ENCODE data around the gene TSPAN18. TPM values are rescaled to one million over a fixed set of nuclear protein-coding genes. Genes with fewer than 3 reads are reported as not detected.

The TSPAN18 gene
- total RNA-seq, 1 donor from 2014 or later: 23.2 TPM

DNA sequence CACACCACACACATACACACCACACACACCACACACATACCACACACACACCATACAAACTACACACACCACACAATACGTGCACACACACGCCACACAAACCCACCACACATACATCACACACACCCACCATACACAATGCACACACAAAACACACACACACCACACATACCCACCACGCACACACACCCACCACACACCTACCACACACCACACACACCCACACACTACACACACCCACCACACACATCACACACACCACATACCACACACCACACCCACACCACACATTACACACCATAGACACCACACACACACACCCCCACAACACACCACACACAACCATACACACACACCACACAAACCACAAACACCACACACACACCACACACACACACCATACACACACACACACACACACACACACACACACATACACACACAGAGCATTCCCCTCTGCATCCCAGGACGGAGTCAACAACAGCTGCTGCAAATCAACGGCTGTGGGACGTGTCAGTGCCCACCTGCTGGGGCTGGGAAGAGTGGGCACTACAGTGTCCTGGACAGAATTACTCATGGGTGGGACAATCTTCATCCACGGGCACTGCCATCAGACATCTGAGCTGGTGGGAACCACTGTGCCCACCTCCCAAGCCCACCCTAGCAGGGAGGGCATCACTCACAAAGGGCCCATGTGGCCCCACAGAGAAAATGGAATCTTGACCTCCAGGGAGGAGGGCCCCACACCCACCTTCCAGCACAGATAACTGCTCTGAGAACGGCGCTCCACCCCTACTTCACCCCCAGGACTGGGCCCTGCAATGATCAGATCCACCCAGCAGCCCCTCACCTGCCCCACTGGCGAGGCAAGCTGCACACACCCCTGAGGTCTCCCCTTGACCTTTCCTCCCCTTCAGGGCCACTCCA, 215.5 kb downstream of the TSPAN18 start:
- DNase-seq: peak; percentile 72

DNA sequence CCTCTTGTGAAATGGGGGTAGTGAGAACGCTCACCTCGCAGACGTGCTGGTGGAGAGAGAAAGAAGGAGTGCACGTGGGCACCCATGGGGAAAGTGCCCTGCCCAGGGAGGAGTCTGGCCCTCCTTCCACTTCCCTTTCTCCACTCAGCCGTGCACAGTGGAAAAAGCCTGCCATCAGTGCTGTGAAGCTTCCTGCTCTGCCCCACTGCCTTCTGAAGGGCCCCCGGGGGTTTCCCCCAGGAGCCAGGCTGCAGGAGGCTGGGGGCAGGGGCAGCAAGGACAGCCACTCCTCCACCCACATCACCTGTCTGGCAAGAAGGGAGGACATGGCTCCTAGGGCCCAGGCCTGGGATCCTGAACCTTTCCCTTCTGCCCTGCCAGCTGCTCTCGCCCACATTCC, 216.4 kb downstream of the TSPAN18 start:
- no peak for DNase-seq

DNA sequence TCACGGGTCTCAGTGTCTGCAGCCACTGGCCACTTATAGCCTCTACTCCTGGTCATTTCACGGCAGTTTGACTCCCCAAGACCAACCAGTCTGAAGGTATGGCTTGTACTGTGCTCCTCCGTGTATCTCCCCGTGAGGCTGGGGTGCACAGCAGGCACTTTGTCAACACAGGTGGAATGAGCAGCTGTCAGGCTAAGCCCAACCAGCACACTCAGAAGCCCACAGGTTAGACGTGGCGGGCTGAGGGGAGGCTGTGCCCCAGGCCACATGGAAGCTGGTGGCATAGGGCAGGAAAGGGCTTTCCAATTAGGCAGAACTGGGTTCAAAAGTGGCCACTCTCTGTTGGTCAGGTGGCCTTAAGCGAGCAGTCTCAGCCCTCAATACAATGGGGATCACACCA, 216.9 kb downstream of the TSPAN18 start:
- DNase-seq: peak; percentile 45

DNA sequence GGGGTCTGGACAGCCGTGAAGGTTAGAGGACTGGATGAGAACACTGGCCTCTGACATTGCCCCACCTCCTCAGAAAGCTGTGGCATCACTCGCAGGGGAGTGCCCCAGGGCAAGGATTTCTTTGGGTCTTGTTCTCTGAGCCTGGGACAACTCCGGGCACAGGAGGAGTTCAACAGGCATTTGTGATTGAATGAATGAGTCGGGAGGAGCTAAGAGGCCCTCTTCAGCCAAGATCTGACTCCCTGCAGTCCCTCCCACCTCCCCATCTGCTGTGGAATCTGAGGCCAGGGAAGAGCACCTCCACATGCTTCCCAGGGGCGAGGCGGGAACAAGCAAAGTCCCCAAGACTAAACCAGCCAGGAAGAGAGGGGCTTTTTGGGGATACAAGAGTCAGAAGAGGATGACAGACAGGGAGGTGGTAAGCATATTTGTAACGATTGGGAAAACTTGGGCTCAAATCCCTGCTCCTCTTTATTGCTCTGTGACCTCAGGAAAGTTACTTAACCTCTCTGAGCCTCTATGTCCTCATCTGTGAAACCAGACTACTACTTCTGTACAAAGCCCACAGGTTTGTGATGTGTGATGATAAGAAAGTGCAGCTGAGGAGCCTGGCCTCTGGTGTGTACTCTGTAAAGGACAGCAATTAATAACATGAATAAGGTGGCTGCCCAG, 217.6 kb downstream of the TSPAN18 start:
- DNase-seq: no peak

DNA sequence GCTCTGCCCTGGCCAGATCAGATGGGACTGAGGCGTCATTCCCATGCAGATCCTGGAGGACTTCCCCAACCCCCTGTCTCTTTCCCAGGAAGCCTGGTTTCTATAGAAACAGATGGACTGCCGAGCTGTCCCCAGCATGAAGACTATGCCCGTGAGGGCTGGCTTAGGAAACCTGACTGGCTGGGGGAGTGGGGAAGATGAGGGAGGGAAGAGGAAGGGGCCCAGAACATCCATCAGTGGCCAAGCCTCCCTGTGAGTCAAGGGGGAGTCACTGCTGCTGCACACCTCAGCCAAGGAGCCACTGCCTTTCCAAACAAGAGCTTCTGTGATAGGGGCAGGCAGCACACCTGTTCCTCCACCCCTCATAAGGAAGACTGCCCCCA, 218.1 kb downstream of the TSPAN18 start:
- no peak for DNase-seq

DNA sequence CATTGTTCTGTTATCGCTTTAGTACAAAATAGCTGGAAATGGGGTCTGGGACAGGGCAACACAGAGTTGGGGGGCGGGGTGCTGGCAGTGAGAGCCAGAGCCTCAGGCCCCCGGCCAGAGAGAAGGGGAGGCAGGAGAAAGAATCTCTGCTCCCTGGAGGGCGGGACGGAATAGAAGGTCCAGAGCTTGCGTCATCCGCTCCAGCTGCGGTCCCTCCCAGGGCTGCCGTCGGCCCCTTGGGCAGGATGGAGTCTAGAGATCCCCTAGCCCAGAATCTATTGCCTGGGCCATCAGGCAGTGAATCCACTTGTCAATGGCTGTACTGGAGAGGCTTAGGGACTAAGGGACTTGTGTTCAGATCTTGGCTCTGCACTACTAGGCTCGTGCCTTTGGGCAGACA, 218.9 kb downstream of the TSPAN18 start:
- no peak for DNase-seq

DNA sequence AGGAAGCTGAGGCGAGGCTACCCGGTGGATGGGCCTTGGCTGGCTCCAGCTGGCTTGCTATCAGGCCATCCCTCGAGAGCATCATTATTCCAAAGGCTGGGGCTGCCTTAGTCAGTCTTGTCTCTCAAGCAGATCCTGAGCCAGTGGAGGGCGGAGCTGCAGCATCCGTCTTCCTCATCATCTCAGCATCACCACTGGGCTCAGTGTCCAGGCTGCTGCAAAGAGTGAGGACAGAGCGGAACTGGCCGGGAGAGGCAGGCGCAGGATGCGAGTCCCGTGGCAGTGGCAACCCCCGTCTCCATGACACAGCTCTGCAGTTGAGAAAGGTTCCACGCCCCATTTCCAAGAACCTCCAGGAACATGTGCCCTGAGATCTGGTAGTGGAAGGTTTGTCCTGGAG, 219.5 kb downstream of the TSPAN18 start:
- DNase-seq: no peak

DNA sequence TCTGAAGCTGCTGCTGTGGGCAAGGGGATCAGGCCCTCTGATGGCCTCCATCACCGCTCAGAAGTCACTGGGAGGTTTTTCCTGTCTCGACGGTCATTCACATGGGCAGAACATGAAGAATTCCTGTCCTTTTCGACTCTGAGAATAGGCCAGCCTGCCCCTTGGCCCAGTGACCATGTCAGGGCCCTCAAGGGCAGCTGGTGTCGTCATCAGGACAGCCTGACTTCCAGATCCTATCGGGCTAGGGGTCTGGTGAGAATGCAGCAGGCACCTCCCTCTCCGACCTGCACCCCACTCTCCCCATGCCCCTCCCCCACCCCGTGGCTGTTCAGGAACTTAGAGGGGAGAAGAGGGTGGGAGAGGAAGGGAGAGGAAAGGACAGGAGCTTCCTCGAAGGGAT, 220.4 kb downstream of the TSPAN18 start:
- no peak for DNase-seq

DNA sequence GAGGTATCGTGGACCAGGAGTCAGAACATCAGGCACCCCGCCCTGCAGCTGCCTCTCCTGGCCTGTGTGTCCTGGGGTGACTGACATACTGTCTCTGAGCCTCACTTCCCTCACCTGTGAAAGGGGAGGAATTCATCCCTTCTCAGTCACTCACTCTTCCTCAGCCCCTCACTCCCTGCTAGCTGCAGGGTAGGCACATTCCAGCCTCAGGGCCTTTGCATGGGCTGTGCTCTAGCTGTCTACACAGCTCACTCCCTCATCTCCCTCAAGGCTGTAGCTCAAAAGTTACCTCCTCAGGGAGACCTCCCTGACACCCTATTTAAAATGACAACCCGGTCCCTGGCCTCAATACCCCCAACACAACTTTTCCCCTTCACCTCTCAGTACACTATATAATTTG, 221.4 kb downstream of the TSPAN18 start:
- no peak for DNase-seq

DNA sequence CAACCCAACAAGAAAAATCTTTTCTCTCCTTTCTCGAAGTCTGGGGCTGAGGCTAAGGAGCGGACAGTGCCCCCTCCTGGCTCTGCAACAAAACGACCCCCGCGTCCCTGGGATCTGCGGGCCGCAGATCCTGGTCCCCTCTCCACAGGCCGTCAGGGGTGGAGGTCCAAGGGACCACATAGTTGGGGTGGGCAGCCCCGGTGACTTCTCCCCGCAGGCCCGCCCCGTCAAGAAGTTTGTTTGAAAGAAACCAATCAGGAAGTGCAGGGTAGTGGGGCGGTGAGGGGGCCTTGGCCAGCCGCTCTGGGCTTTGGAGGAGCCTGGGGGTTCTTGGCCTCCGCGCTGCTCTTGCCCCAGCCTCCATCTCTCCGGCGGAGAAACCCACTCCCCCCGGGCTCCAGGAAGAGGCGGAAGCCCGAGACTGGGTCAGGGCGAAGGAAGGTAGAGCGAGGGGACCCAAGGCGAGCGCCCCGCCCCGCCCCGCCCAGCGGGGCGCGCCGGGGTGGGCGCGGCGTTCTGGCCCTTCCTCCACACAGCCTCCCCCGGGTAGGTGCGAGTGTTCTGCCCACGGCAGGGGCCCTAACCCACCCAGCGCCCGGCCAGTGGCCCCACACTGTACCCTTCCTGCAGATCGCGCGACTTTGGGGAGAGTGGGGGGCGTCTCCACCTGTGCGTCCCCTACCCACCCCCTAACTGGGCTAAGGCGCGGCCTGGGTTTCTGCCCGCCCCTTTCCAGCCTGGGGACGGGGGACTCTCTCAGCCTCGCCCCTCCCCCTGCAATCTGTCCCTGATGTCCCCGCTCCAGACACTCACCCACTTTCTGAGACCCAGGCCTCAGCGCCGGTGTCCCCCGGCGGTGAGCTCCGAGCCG, 222.6 kb downstream of the TSPAN18 start:
- DNase-seq: peak; percentile 69

DNA sequence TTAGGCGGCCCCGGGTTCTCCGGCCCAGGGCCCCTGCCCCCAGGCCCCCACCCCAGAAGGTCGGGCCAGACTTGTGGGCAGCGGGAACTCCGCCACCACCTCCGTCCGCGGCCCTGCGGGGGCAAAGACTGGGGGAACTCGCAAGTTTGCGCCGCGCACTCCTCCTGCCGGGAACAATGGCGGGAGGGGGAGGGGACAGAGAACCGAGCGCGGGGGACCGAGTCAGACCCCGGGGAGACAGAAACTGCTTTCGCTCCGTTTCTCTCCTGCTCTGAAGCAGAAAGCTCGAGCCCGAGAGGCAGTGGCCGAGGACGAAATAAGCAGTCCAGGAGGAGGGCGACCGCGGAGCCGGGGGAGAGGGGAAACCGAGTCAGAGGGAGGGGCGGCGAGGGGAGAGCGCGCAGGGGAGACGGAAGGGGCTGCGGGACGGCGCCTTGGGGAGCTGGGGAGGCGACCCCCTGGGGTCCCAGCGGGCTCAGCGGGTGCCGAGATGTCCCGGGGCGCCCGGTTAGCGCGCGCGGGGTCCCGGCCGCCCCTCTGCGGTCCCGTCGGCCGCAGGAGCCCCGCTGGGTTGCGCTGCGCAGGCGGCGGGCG, 223.4 kb downstream of the TSPAN18 start:
- peak; percentile 58 for DNase-seq

DNA sequence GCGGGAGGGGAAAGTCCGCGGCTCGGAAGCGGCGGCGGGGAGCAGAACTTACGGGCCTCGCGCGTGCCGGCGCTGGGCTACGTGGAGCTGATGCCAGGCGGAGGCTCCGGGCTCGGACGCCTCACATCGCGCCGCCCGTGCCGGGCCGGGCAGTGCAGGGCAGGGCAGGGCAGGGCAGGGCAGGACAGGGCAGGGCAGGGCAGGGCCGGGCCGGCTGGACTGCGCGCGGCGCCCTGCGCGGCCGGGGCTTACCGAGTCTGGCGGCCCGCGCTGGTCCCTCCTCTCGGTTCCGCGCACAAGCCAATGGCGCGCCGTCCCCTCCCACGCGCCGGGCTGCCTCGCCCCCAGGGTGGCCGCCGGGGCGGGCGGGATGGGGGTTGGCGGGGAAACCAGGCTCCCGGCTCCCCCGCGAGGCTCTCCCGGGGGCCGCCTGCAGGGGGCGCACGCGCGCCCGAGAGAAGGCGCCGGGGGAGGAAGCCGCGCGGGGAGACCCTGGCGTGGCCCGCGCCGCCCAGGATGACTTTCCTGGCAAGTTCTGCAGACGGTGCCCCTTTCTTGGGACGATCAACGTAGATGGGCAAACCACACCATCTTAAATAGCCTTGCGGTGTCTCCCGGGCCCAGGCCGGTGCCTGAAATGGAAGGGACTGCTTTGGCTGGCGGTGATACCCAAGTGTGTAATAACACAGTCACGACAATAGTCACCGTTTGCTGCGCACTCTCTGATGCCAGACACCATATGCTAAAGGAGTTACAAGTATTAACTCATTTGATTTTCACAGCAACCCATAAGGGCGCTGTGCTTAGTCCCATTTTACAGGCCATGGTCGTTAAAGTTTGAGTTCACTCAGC, 224.1 kb downstream of the TSPAN18 start, which contains the start of gene TP53I11:
Gene TP53I11 (minus strand): TSS at position 259 of the 852 bp plus-strand sequence. CDS start 12,548 bp downstream, outside the sequence.
- peak; percentile 84 for DNase-seq

DNA sequence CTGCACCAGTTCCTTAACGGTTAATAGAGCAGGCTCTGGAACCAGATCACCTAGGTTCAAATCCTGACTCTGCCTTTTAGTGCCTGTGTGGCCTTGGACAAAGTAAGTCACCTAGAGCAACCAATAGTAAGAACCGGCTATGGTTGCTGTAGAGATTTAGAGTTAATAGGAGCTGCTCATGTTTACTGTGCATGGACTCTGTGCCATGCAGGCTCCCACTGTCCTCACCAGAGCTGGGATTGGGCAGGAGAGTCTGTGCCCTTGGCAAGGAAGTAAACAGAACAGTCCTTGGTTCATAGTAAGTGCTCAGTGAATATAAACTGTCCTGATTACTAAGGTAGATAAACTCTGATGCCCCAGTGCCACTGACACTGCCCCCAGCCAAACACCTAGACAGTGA, 225.3 kb downstream of the TSPAN18 start:
- DNase-seq: no peak

DNA sequence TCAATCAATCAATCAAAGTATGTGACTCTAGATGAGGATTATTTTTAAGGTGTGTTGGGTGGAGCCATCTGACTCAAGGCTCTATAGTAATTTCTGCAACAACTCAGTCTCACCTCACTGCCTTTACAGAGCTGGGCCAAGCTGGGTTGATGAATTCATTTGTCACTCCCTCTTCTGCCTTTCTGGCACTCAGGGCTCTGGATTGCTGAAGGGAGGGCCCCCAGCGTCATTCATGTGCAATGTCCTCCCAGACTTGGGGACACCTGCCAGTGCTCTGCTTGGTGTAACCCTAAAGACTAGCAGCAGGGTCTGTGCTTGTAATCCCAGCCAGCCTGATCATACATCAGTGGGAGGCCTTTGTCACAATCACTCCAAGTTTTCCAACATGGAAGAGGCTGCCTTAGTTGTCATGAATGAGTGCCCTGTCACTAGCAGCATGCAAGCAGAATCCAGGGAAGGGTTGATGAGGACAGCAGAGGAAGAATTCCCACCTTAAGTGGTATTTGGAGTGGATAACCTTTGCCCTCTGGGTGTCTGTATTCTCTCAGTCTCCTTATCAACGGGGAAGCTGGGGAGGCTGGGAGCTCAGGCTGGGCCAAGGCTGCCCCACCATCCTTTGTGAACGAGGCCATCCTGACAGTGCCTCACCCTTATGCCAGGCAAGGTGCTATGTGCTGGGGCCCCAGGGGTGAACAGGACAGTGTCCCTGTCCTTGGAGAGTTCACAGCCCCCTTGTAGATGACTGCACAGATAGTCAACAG, 225.9 kb downstream of the TSPAN18 start:
- DNase-seq: no peak

DNA sequence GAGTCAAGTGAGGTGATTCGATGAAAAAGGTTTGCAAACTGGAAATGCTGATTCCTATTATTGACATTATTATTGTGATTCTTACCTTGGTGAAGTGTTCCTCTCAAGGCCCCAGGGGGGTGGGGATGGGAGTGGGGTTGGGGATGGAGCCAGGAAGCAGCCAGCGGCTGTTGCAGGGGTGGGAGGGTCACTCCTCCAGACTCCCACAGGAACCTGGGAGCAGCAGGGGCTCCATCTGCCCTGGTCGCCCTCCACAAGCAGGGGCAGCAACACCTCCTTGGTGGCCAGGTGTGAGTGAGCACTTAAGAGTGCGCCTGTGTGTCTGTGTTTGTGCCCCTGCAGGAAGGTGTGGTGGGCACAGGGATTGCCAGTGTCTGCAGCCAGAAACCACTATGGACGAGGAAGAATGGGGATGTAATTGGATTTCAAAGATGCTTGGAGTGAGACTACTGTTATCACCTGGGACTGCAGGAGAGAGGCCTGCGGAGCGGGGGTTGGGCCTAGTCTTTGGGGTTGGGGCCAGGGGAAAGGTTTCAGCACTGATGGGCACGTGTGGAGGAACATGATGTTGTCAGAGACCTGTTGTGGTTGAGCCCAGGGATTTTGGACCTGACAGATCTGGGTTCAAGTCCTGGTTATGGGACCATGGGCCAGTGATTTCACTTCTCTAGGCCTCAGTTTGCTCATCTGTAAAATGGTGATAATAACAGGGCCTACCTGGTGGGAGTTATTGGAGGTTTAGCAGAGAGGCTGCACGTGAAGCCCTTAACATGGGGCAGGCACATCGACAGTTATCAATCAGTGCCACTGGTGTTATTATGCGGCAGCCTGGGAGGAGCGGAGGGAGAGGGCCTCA, 227.5 kb downstream of the TSPAN18 start:
- DNase-seq: no peak

DNA sequence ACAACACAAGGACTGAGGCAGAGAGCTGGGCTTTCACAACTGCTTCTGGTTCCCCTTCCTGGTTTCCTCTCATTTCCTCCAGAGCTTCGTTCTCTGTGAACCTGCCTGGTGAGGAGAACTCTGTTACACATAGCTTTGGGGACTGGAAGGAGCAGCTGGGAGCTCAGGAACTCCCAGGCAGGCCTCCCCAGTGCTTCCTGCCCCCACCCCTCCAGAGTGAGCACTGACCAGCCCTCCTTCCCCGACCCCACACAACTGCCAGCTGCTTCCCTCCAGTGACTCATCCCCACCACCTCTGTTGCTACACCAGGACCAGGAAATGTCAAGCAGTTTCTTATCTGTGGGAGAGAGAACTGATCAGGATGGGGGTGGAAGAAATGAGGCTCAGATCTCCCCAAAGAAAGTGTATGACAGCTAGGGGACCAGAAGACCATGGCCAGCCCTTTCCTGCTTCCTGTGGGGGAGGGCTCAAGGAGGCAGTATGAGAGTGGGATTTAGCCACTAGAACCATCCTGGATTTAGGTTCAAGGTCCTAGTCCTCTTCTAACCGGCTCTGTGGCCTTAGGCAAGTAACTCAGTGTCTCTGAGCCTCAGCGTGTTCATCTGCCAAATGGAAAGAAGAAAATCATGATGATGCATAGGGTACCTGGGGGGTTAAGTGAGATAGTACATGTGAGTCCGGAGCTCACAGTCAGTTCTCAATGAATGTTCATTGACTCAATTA, 228.4 kb downstream of the TSPAN18 start:
- DNase-seq: peak; percentile 59

DNA sequence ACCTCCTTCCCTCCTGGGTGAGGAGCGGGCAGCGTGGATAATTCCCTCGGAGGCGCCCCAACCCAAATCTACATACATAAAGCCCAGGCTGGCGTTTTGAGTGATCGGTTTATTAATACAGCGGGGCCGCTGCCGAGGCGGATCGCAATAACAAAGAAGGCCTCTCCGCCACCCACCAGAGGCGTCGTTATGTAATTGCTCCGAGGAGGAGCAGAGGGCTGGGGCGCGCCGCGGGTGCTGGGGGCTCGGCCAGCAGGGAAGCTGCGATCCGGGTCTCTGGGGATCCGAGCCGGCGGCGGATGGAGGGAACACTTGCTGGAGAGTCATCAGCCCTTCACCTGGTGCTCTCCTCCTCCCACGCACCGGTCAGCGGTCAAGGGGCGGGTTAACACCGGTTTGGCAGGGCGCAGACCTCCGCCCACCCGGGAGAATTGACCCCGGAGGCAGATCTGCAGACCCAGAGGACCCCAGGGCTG, 230.3 kb downstream of the TSPAN18 start:
- DNase-seq: no peak

DNA sequence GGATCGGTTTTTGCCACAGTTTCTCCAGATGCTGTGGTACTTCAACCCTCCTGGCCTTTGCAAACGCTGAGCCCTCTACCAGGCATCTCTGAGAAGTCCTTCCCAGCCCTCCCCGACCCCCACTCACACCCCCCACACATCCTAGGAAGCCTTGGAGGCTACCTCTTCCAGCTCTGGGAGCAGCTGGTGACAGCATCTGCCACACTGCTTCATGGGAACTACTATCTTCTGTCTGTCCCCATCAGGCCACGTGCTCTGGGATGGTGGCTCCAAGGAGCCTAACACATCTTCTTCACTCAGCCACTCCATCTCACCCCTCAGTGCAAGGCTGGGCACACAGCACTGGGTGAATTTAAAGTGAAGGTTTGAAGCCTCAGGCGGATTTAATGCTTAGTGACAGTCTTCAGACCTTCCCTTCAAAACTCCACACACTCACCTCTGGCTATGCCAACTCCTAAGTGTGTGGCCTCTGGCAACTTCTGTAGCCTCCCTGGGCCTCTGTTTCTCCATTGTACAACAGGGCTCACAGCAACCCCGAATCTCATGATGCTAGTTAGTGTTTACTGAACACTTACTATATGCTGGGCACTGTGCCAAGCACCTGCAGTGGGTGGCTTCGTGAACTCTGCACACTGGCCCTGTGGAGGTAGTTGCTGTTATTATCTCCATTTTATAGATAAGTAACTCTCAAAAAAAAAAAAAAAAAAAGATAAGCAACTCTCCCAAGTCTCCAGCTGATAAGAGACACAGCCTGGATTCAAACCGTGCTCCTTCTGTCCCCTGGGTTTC, 231.2 kb downstream of the TSPAN18 start:
- no peak for DNase-seq
